ENCODE measurements around the gene LZTR1. TPM values are rescaled to one million over a fixed set of nuclear protein-coding genes. Genes with fewer than 3 reads are reported as not detected.
"Not testable (repeated sequence)": the region's sequence is repeated elsewhere in the genome, so short reads cannot be mapped to it uniquely, and the experiment has no call there.

Gene LZTR1
- total RNA-seq, 1 experiment from 2014 or later, result 13.5 TPM

DNA sequence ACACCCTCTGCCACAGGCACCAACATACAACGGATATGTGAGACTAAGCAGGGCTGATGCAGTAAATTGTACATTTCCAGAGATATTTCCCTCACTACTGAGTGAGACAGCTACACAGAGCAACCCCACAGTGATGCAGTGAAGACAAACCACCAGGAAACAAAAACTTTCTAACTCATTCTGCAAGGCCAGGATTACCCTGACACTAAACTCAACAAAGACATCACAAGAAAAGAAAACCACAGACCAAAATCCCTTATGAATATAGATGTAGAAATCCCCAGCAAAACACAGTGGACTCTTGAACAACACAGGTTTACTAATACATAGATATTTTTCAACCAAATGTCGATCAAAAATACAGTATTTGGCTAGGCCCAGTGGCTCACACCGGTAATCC, 51.8 kb downstream of the LZTR1 start:
- DNase-seq (ENCODE audit: low read depth), result no peak

- no peak for DNase-seq (ENCODE audit: low read depth)
Measured at GRCh38 chr22:21034989-21035388, 52.9 kb downstream of the LZTR1 start.

GRCh38 chr22:21038405-21038804, 56.3 kb downstream of the LZTR1 start:
- peak; percentile 55 for DNase-seq (ENCODE audit: low read depth)

- not testable (repeated sequence) for DNase-seq (ENCODE audit: low read depth)
Measured at GRCh38 chr22:21039158-21039557, 57.1 kb downstream of the LZTR1 start.

DNA sequence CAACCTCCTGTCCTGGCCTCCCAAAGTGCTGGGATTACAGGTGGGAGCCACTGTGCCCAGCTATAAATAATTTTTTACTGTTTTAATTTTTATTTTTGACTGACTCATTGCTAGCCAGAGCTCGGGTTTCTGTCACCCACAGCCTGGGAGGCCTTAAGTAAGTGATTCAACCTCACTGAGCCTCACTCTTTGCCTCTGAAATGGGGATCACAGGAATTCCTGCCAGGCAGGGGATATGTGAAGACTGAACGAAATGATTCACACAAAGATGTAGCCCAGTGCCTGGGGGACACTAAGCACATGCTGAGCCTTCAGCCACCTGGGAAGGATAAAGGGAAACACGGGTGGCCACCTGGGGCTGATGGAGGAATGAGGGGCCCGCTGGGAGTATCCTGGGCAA, 59.8 kb downstream of the LZTR1 start:
- peak; percentile 73 for DNase-seq (ENCODE audit: low read depth)

DNA sequence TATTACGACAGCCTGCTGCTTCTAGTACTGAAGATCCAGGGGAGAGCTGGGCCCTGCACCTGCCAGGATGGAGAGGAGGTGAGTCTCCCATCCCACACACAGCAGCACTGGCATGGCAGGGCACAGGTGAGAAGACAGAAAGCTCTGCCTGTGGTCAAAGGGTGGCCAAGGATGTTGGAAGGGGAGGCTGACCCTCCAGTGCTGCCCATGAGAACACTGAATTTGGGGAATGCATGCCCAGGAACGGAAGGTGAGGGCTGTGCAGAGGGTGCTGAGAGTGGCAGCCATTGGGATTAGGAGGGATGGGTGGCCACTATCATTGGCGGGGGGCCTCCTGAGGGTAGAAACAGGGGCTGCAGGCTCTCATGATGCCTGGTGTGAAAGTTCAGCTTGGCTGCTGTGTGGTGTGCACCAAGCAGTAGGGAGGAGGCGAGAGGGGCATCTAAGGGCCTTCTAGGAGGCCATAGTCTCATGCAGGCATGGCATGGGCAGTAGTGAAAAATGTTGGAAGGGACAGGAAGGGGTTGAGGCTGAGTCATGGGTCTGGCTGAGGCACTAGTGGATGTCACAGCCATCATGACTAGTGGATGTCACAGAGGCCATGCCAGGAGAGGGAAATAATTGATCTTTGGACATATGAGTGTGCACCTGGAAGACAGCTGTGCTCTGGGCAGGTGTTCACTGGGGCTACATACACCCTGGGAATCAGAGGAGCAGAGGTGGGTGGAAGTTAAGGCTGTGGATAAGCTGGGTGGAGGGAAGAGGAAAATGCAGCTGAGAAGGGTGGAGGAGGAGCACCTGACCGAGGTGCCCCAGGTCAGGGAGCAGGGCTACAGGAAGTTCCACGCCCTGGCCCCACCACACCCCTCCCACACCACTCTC, 61.1 kb downstream of the LZTR1 start:
- peak; percentile 55 for DNase-seq (ENCODE audit: low read depth)

DNA sequence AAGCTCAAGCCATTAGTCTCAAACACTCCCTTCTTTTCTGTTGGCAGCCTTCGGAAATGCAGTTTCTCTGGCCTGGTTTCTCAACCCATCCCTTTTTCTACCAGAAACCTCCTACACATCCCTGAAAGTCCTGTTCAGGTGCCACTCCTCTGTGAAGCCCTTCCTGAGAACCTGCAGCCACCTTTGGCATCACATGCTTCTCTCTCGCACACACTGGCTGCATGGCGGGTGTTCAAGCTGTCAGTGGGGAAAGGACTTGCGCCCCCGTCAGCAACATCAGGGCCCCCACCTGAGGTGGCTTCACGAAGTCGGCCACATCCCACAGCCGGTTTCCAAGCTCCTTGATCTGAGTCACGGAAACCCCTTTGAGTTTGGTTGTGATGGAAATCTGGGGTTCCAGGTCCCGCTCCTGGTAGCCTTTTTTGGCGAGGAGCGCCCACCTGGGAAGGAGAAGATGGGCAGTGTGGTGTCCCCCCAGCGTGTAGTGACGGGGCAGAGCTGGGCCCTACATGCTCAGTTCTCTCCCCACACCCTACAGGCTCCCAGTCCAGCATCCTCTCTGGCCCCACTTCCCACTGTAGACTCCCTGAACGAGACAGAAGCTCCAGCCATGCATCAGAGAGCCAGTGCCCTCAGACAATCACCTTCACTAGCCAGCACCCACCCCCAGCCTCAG, 61.9 kb downstream of the LZTR1 start:
- DNase-seq (ENCODE audit: low read depth), result no peak

GRCh38 chr22:21044931-21045584, 63.0 kb downstream of the LZTR1 start:
- peak; percentile 83 for DNase-seq (ENCODE audit: low read depth)

DNA sequence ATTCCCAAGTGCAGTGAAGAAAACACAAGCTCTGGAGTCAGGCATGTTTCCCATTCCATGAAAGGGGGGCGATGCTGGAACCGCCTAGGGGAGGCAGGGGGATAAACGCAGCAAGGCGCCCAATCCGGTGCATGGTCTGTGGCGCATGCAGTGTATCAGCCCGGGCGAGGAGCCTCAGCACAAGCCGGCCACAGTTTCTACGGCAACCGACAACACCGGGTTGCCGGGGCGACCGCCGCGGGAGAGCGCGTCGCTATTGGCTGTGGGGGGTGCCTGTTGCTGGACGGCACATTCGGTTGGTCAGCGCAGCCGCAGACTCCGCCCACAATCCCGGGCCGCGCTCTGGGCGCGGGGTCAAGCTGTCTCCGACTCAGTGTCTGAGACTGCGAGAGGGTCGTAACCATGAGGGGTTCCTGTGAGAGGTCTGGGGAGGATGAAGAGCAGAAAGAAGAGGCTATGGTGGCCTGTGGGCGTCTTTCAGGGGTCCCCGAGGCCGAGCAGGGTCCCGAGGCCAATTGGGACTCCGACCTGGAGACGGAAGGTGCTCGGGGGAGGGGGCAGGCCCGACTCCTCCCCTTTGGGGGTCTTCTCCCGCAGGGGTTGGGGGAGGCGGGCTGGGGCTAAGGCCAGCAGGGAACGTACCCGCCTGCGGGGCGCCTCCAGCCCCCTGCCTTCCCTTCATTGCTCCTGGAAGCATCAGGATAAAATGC, 63.6 kb downstream of the LZTR1 start, which contains the start of gene LRRC74B:
Gene LRRC74B (plus strand): TSS at position 362 of the 710 bp plus-strand sequence. CDS start 41 bp downstream, at position 403.
- DNase-seq (ENCODE audit: low read depth), result peak; percentile 89

DNA sequence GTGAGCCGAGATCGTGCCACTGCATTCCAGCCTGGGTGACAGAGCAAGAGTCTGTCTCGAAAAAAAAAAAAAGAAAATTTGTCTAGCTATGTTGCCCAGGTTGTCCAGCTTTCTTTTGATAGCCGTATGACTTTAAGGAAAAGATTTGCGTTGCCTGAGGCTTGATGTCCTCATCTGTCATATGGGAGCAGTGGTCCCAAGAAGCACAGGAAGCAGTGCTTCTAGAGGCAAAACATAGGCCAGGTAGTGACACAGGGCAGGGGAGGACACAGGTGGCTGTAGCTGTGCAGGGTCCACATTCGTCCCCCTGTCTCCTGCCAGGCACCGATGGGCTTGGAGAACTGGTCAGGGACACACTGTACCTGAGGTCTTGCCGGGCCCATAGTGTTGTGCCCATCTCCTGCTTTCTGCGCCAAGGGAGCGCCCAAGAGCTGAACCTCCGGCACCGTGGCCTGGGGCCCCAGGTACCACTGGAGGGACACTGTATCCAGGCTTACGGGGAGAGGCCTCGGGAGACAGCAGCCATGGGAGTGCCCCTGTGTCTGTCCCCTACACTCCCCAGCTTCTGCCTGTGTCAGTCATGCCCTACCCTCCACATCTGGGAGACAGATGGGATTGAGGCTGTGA, 65.1 kb downstream of the LZTR1 start:
- no peak for DNase-seq (ENCODE audit: low read depth)

- DNase-seq (ENCODE audit: low read depth), result no peak
Measured at GRCh38 chr22:21047730-21048129, 65.6 kb downstream of the LZTR1 start.

GRCh38 chr22:21048448-21048847, 66.4 kb downstream of the LZTR1 start:
- not testable (repeated sequence) for DNase-seq (ENCODE audit: low read depth)

Other genes starting within 250 kb of the LZTR1 start
- 0.20 and 0.48 TPM in 2 replicates for gene SERPIND1, start 208.2 kb upstream of the LZTR1 start, total RNA-seq (2014; rRNA removed; shearing (Covaris generic))
- gene PI4KA, start 123.5 kb upstream of the LZTR1 start, total RNA-seq (2014; rRNA removed; shearing (Covaris generic)), result 17.8 and 19.4 TPM in 2 replicates
- 9.2 and 13.1 TPM in 2 replicates for gene SNAP29, start 123.3 kb upstream of the LZTR1 start, total RNA-seq (2014; rRNA removed; shearing (Covaris generic))
- gene CRKL, start 64.9 kb upstream of the LZTR1 start, total RNA-seq (2014; rRNA removed; shearing (Covaris generic)), result 26.8 and 27.8 TPM in 2 replicates
- gene AIFM3, start 15.0 kb upstream of the LZTR1 start, total RNA-seq (2014; rRNA removed; shearing (Covaris generic)), result 0.39 TPM in 1 of 2 replicates, not detected in the other
- gene THAP7, start 19.8 kb downstream of the LZTR1 start, total RNA-seq (2014; rRNA removed; shearing (Covaris generic)), result 41.1 and 41.4 TPM in 2 replicates
- 7.8 and 10.6 TPM in 2 replicates for gene P2RX6, start 32.9 kb downstream of the LZTR1 start, total RNA-seq (2014; rRNA removed; shearing (Covaris generic))
- gene SLC7A4, start 50.3 kb downstream of the LZTR1 start, total RNA-seq (2014; rRNA removed; shearing (Covaris generic)), result not detected in 2 replicates
- gene LRRC74B, start 63.6 kb downstream of the LZTR1 start, total RNA-seq (2014; rRNA removed; shearing (Covaris generic)), result under 0.01 TPM in 1 of 2 replicates, not detected in the other